Vein endothelial cell (primary cell): ENCODE results near the gene APOA5. TPM values are rescaled to one million over a fixed set of nuclear protein-coding genes. Genes with fewer than 3 reads are reported as not detected.

Experiments used
- total RNA-seq: library from RNA; depleted of rRNA; stranded (reverse); fragments of >200 nt; gene quantifications from 2 replicates; pipeline ENCODE4 v1.2.3, GENCODE V29; 2012

APOA5 gene, protein sequence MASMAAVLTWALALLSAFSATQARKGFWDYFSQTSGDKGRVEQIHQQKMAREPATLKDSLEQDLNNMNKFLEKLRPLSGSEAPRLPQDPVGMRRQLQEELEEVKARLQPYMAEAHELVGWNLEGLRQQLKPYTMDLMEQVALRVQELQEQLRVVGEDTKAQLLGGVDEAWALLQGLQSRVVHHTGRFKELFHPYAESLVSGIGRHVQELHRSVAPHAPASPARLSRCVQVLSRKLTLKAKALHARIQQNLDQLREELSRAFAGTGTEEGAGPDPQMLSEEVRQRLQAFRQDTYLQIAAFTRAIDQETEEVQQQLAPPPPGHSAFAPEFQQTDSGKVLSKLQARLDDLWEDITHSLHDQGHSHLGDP
- not detected in 2 replicates for total RNA-seq

DNA sequence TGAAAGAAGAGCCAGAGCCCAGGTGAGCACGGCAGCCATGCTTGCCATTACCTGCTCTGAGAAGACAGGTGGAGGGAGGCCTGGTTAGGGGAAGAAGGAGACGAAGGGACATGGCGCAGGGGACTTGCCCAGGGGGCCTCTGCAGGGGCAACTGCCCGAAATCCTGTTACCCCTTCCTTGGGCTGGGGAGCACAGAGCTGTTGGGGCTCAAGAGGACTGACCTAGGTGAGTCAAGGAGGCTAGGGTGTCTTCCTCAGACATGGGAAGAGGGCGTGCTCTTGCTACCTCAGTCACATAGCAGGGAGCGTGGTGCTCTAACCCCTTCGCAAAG is at the start of gene APOA5:
Gene APOA5, minus strand, starts transcription at position 67 of the 331 bp plus-strand sequence. Its CDS starts 19 bp downstream, at position 48.

DNA sequence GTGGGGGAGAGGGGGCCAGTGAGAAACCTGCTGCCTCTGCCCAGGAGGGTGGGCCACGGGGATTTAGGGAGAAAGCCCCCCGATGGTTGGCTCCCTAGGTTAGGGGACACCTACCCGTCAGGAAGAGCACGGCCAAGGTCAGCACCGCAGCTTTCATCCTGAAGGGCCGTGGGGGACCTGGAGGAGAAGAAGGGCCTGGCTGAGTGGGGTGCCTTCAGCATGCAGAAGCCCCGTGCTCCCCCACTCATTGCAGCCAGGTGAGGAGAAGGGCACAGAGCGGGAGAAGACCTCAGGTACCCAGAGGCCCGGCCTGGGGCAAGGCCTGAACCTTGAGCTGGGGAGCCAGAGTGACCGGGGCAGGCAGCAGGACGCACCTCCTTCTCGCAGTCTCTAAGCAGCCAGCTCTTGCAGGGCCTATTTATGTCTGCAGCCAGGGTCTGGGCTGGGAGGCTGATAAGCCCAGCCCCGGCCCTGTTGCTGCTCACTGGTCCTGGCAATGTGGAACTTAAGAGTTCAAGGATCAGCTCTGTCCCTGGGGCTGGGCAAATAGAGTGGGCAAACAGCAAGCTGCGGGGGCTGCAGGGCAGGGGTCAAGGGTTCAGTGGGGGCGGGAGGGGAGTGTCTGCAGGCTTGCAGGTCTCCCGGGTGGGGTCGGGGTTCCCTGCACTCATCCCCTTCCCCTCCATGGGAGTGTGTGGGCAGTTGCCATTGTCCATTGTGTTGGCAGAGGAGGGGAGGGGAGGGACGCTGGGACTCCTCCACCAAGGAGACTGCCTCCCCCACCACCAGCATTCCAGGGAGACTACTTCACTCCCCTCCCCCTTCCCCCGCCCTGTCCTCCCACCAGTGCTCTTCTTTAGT is 45.8 kb upstream of the APOA5 start, which contains the start of gene APOA1:
Gene APOA1, minus strand, starts transcription at position 392 of the 861 bp plus-strand sequence. Its CDS starts 235 bp downstream, at position 157.

DNA sequence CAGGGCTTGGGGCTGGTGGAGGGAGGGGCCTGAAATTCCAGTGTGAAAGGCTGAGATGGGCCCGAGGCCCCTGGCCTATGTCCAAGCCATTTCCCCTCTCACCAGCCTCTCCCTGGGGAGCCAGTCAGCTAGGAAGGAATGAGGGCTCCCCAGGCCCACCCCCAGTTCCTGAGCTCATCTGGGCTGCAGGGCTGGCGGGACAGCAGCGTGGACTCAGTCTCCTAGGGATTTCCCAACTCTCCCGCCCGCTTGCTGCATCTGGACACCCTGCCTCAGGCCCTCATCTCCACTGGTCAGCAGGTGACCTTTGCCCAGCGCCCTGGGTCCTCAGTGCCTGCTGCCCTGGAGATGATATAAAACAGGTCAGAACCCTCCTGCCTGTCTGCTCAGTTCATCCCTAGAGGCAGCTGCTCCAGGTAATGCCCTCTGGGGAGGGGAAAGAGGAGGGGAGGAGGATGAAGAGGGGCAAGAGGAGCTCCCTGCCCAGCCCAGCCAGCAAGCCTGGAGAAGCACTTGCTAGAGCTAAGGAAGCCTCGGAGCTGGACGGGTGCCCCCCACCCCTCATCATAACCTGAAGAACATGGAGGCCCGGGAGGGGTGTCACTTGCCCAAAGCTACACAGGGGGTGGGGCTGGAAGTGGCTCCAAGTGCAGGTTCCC is 38.0 kb upstream of the APOA5 start, which contains the start of gene APOC3:
Gene APOC3, plus strand, starts transcription at position 383 of the 659 bp plus-strand sequence. CDS start 676 bp downstream, outside the sequence.

DNA sequence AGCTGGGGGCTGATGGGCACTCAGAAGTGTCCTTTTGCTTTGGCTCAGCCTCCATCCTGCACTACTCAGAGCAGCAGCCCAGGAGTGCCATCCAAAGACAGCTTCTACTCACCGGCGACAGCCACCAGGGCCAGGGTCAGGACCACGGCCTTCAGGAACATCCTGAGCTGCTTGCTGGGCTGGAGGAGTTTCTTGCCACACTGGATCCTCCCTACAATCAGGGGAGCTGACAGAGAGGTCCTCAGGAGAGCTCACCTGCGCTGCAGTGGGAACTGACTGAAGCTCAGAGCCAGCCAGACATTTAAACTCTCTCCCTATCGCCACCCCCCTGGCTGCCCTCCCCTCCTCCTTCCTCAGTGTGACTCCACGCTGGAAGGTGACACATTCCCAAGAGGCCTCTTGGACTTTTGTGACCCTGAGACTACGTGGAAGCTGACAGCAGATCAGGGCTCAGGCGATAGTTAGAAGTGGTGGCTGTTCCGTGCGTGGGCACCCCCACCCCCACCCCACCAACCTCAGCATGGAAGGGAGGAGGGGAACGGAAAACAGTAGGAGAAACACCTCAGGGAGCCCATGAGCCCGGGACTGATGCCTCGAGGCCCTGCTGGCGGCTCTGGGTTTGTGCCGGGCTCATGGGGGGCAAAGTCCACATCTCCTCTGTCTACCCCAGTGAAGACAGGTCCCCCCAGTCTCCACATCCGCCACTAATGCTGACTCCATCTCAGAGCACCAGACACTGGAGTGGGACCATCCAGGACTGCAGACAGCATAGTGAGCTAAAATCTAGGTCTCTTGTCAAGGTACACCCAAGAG is 31.6 kb upstream of the APOA5 start, which contains the start of gene APOA4:
Gene APOA4, minus strand, starts transcription at position 274 of the 813 bp plus-strand sequence. Its CDS starts 113 bp downstream, at position 161.

DNA sequence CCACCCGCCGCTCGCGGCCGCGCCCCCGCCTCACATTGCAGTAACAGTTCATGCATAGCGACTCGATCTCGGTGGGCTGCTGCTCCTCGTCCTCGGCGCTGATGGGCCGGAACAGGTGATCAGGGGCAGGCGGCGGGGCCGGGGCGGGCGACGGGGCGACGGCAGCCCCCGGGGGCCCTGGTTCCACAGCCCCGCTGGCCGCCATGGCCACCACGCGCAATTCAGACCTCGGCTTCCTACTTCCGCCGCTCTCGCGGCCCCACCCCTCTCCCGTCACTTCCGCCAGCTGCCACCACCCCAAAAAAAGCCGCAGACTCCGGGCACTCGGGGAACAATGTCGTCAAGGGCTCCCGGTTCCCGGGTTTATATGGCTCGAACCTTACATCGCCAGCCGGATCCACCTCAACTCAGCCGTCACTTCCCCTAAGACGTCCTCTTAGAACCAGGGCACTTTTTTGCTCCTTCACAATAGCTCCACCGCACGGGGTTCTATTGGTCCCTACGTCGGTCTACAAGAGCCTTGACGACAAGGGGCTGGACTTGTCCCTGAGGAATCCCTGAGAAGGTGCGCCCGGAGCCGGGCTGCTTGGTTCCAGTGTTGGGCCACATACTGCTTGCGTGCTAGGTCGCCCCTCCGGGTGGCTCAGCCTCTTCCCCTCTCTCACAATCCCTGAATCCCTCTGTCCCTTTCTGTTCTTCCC is 3.7 kb downstream of the APOA5 start, which contains the start of gene ZPR1:
Gene ZPR1, minus strand, starts transcription at position 238 of the 701 bp plus-strand sequence. Its CDS starts 33 bp downstream, at position 205.

DNA sequence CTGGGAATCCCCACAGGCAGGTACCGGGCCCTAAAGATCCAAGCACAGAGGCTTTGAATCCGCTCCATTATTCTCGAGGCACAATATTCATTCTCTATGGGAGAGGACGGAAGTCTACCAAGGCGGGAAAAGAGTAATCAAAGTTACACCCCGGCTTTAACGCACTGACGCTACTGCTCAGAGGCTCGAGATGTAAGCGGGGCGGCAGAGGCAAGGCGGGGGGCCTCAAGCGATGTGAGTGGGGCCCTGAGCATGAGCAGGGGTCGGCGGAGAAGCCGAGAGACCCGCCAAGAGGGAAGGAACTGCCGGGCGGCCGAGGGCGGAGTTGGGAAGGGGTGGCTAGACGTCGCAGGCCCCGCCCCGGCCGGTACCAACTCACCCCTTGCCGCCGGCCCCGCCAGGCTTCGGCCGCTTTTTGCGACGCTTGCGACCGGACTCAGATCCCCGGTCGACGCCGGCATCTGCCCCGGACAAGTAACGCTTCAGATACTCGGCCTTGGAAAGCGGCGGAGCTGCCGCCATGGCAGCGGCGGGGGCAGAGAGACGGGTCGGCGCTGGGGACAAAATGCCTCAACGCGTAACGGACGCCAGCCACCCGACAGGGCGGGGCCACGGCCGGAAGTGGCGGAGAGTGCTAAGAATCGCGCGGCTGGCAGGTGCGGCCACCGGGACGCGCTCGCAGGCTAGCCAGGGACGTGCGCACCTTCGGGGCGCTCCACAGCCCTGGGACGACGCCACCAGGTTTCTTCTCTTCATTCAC is 19.1 kb downstream of the APOA5 start, which contains the start of gene BUD13:
Gene BUD13, minus strand, starts transcription at position 545 of the 760 bp plus-strand sequence. Its CDS starts 23 bp downstream, at position 522.

Other genes with a start within 250 kb of the APOA5 start
- gene BUD13, start 18.9 kb downstream of the APOA5 start, total RNA-seq = 19.3 and 21.4 TPM in 2 replicates
- 34.9 and 41.8 TPM in 2 replicates for gene ZPR1, start 3.9 kb downstream of the APOA5 start, total RNA-seq
- gene APOA4, start 31.4 kb upstream of the APOA5 start, total RNA-seq = not detected in 2 replicates
- gene APOC3, start 38.0 kb upstream of the APOA5 start, total RNA-seq = not detected in 2 replicates
- not detected in 2 replicates for gene APOA1, start 45.7 kb upstream of the APOA5 start, total RNA-seq